OCI-LY7 (cell line): Measurements from ENCODE around the gene CEP192. TPM values are rescaled to one million over a fixed set of nuclear protein-coding genes. Genes with fewer than 3 reads are reported as not detected.

Experiments used
- BruUV-seq: library from RNA; stranded (reverse); fragments of 400-500 nt; replicated peaks from 2 replicates; lab custom pipeline; 2021; lab: Mats Ljungman, UMichigan
- CTCF ChIA-PET: fragments of 300-600 bp; sonication (Branson Sonifier 250); formaldehyde crosslinking; loops from one replicate; lab custom pipeline; 2022; ENCODE audit warnings: antibody characterized with exemption; ENCODE audit not compliant: unreplicated experiment; lab: Charles Lee
- POLR2A ChIA-PET: fragments of 300-600 bp; sonication (Branson Sonifier 250); formaldehyde crosslinking; loops from one replicate; lab custom pipeline; 2022; ENCODE audit warnings: antibody characterized with exemption; lab: Charles Lee
- DNase-seq: peaks from one replicate; pipeline ENCODE4 v3.0.0-alpha.2; 2015; ENCODE audit warnings: low spot score
- H2AFZ ChIP-seq: fragments of 200-600 bp; sonication (generic), shearing (Covaris generic); 2 replicates; pipeline ENCODE4 v1.6.1; 2014; ENCODE audit warnings: mild to moderate bottlenecking, antibody characterized with exemption, low read length, moderate library complexity
- H3K27ac ChIP-seq: fragments of 200-600 bp; sonication (generic); 2 replicates; pipeline ENCODE4 v1.5.1; 2014; ENCODE audit warnings: mixed run types, low read depth, mild to moderate bottlenecking, moderate library complexity, low read length, inconsistent platforms; ENCODE audit not compliant: poor library complexity, severe bottlenecking
- H3K36me3 ChIP-seq: fragments of 200-600 bp; sonication (generic); 2 replicates; pipeline ENCODE4 v1.6.1; 2014; ENCODE audit warnings: mild to moderate bottlenecking, antibody characterized with exemption, low read length, moderate library complexity, mixed read lengths; ENCODE audit not compliant: insufficient read depth
- H3K4me1 ChIP-seq: fragments of 200-600 bp; sonication (generic); 2 replicates; pipeline ENCODE4 v1.5.1; 2014; ENCODE audit warnings: mild to moderate bottlenecking, low read length; ENCODE audit not compliant: insufficient read depth, poor library complexity, severe bottlenecking
- H3K4me2 ChIP-seq: fragments of 200-600 bp; sonication (generic); 2 replicates; pipeline ENCODE4 v1.6.1; 2014; ENCODE audit warnings: mild to moderate bottlenecking, low read length
- H3K4me3 ChIP-seq: fragments of 200-600 bp; sonication (generic); 2 replicates; pipeline ENCODE4 v1.5.1; 2014; ENCODE audit warnings: mild to moderate bottlenecking, low read depth, low read length; ENCODE audit not compliant: poor library complexity, severe bottlenecking
- H3K79me2 ChIP-seq: fragments of 200-600 bp; sonication (generic); 2 replicates; pipeline ENCODE4 v1.6.1; 2016; ENCODE audit warnings: low read depth, mild to moderate bottlenecking, low read length, moderate library complexity, mixed read lengths; ENCODE audit not compliant: insufficient read depth
- H3K9me2 ChIP-seq: fragments of 200-600 bp; sonication (generic); 2 replicates; pipeline ENCODE4 v1.6.1; 2016; ENCODE audit warnings: mild to moderate bottlenecking, low read length, mixed read lengths; ENCODE audit not compliant: insufficient read depth
- H3K9me3 ChIP-seq: fragments of 200-600 bp; sonication (generic); 2 replicates; pipeline ENCODE4 v1.6.1; 2014; ENCODE audit warnings: mild to moderate bottlenecking, mixed run types, low read length, mixed read lengths
- H4K20me1 ChIP-seq: fragments of 200-600 bp; sonication (generic); 2 replicates; pipeline ENCODE4 v1.6.1; 2014; ENCODE audit warnings: mild to moderate bottlenecking, antibody characterized with exemption, low read length, moderate library complexity, mixed read lengths; ENCODE audit not compliant: insufficient read depth
- EZH2phosphoT487 ChIP-seq: fragments of 200-600 bp; sonication (generic); IDR thresholded peaks from 2 replicates; pipeline ENCODE4 v1.6.1; 2018; ENCODE audit warnings: low read depth, borderline replicate concordance, mild to moderate bottlenecking, mixed run types, antibody characterized with exemption, low read length, moderate library complexity, mixed read lengths
- intact Hi-C: fragments of 100-400 bp; cut with micrococcal nuclease; formaldehyde crosslinking; loops from one replicate; pipeline ENCODE4 v1.10.0; 2022; ENCODE audit not compliant: unreplicated experiment
- total RNA-seq, 2 experiments: library from RNA; depleted of rRNA in 1 of 2; stranded (reverse); fragments of >200 nt in 1 of 2; shearing (Covaris generic) in 1 of 2; gene quantifications; 2 replicates each; pipeline ENCODE4 v1.2.3, GENCODE V29; 2014 to 2022
- TF ChIP-seq, protein P1 (sequence below): fragments of 200-600 bp; sonication (generic); conservative IDR thresholded peaks from 2 replicates; pipeline ENCODE4 v1.5.1; 2014; ENCODE audit warnings: mild to moderate bottlenecking, antibody characterized with exemption, low read length, moderate library complexity, mixed read lengths

CEP192 gene
- total RNA-seq, 2 experiments from 2014 or later, result 55.5 to 59.9 TPM

DNA sequence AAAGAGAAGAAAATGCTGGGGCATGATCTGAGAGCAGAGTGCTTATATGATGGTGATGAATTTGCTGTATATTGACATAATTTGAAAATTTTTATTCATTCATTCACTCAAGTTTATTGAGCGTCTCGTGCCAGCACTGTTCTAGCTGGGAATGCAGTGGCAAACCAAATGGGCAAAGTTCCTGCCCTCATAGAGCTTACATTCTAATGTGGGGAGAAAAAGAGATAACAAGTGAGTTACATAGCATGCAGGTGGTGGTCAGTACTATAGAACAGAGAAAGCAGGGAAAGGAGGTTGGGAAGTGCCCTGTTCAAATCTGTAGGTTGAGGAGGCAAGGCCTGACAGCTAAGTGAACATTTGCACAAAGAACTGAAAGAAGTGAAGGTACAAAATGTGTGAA lies 4.3 kb downstream of the CEP192 start:
- no TSS peak for BruUV-seq
- Histone ChIP-seq H3K36me3 (peaks cover 59% of the 10 kb centered on the region), H3K4me2 (no peak overlapping the region), H3K79me2 (peaks cover 86% of the 10 kb centered on the region), H4K20me1 (peaks cover 36% of the 10 kb centered on the region), H3K27ac (no peak overlapping the region), H3K4me1 (peaks cover 18% of the 10 kb centered on the region), H3K4me3 (no peak overlapping the region), H2AFZ (no peak overlapping the region), H3K9me2 (no peaks in the 10 kb centered on the region), H3K9me3 (no peaks in the 10 kb centered on the region; the same call in 1 of the 2 replicates)
- DNase-seq, result no peak
- POLR2A ChIA-PET, result interaction anchor here (1.3 kb wide), 1 partner anchor 11 kb away, joined by 3 read pairs; no protein-coding TSS in a partner anchor
- intact Hi-C loops, result no loop called here
- TF ChIP-seq EZH2phosphoT487, result no peak
- TF ChIP-seq, protein P1, sequence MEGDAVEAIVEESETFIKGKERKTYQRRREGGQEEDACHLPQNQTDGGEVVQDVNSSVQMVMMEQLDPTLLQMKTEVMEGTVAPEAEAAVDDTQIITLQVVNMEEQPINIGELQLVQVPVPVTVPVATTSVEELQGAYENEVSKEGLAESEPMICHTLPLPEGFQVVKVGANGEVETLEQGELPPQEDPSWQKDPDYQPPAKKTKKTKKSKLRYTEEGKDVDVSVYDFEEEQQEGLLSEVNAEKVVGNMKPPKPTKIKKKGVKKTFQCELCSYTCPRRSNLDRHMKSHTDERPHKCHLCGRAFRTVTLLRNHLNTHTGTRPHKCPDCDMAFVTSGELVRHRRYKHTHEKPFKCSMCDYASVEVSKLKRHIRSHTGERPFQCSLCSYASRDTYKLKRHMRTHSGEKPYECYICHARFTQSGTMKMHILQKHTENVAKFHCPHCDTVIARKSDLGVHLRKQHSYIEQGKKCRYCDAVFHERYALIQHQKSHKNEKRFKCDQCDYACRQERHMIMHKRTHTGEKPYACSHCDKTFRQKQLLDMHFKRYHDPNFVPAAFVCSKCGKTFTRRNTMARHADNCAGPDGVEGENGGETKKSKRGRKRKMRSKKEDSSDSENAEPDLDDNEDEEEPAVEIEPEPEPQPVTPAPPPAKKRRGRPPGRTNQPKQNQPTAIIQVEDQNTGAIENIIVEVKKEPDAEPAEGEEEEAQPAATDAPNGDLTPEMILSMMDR, result no peak
- CTCF ChIA-PET, result interaction anchor here (0.5 to 0.6 kb wide), 2 partner anchors 30 to 43 kb away, joined by 3 to 4 read pairs; no protein-coding TSS in a partner anchor

DNA sequence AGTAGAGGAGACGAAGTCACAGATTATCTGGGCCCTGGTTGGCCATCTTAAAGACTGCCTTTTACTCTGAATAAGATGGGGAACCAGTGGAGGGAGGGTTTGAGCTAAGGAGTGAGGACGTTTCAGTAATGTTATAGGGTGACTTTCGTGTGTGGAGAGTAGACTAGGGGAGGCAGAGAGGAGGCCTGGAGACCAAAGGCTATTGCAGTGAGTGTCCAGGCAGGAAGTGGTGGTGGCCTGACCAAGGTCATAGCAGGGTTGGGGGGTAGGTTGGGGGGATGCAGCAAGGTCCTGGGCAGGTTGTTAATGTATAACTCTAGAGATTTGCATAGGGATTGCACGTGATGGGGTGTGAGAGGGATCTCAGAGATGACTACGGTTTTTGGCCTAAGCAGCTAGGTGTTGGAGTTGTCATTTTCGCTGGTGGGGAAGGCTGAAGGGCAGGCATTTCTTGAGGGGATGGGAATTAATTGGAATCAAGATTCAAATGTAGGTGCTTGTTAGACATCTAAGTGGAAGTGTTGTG lies 4.9 kb downstream of the CEP192 start:
- Histone ChIP-seq H2AFZ (no peak overlapping the region), H3K79me2 (peaks cover 89% of the 10 kb centered on the region), H3K9me3 (no peaks in the 10 kb centered on the region; the same call in 1 of the 2 replicates), H3K4me1 (peaks cover 15% of the 10 kb centered on the region), H3K9me2 (no peaks in the 10 kb centered on the region), H3K27ac (no peak overlapping the region), H3K36me3 (peaks cover 65% of the 10 kb centered on the region), H3K4me2 (no peak overlapping the region), H3K4me3 (no peak overlapping the region), H4K20me1 (peaks cover 36% of the 10 kb centered on the region)
- ChIA-PET POLR2A (interaction anchor here (1.2 to 1.3 kb wide), 2 partner anchors 10 to 12 kb away, joined by 3 to 4 read pairs; no protein-coding TSS in a partner anchor), CTCF (interaction anchor here (0.6 kb wide), 1 partner anchor 43 kb away, joined by 4 read pairs; no protein-coding TSS in a partner anchor)
- TF ChIP-seq, protein P1, result no peak
- no peak for TF ChIP-seq EZH2phosphoT487
- intact Hi-C loops, result no loop called here
- DNase-seq, result no peak
- no TSS peak for BruUV-seq
